SK-N-SH (cell line): ENCODE measurements around the gene TFG. TPM values are rescaled to one million over a fixed set of nuclear protein-coding genes. Genes with fewer than 3 reads are reported as not detected.
A peak's percentile ranks its signal among the peaks of the same experiment; 100 is the strongest.

Experiments
- CTCF ChIA-PET: fragments of 300-600, 350-600 bp; formaldehyde crosslinking; extraction: SDS; loops from one replicate; lab custom pipeline; 2021; lab: Yijun Ruan, JAX
- POLR2A ChIA-PET: fragments of 350-600 bp; sonication (Branson Sonifier 250); formaldehyde crosslinking; extraction: SDS; loops from one replicate; lab custom pipeline; 2020; ENCODE audit warnings: antibody characterized with exemption, inconsistent platforms; lab: Yijun Ruan, JAX
- DNase-seq: peaks from one replicate; pipeline ENCODE4 v3.0.0; 2012
- H2AFZ ChIP-seq: fragments of 200-600 bp; sonication (generic); 2 replicates; pipeline ENCODE4 v1.8.1; 2016; ENCODE audit warnings: antibody characterized with exemption, mild to moderate bottlenecking, low read depth
- H3F3A ChIP-seq: fragments of 200-600 bp; sonication (generic); replicated peaks from 2 replicates; pipeline ENCODE3; 2016; ENCODE audit warnings: antibody characterized with exemption, mild to moderate bottlenecking; ENCODE audit not compliant: insufficient read depth
- H3K27ac ChIP-seq, 2 experiments: fragments of 200-500 bp in 1 of 2; fragments of 200-600 bp in 1 of 2; sonication (Bioruptor generic) in 1 of 2; sonication (generic), shearing (Covaris generic) in 1 of 2; 2 replicates each; pipeline versions ENCODE4 v1.5.1 to v1.6.1; 2014 to 2016; ENCODE audit warnings: low read depth in 2 of 2, inconsistent platforms in 1 of 2, low read length in 1 of 2, mild to moderate bottlenecking in 1 of 2, mixed read lengths in 1 of 2
- H3K27me3 ChIP-seq: fragments of 200-600 bp; sonication (generic), shearing (Covaris generic); 2 replicates; pipeline ENCODE4 v1.6.1; 2016; ENCODE audit warnings: mixed run types; ENCODE audit not compliant: insufficient read depth
- H3K36me3 ChIP-seq, 2 experiments: fragments of 200-500 bp in 1 of 2; fragments of 200-600 bp in 1 of 2; sonication (Bioruptor generic) in 1 of 2; sonication (generic) in 1 of 2; replicated peaks in 1 of 2; 2 replicates each; pipeline versions ENCODE3 to v1.5.1; 2014 to 2016; ENCODE audit warnings: low read length in 1 of 2, mild to moderate bottlenecking in 1 of 2; ENCODE audit not compliant: insufficient read depth in 2 of 2, control insufficient read depth in 1 of 2
- H3K4me1 ChIP-seq, 2 experiments: fragments of 200-500 bp in 1 of 2; fragments of 200-600 bp in 1 of 2; sonication (Bioruptor generic) in 1 of 2; sonication (generic), shearing (Covaris generic) in 1 of 2; 2 replicates each; pipeline versions ENCODE4 v1.5.1 to v1.6.1; 2014 to 2016; ENCODE audit warnings: low read depth in 1 of 2, low read length in 1 of 2, mixed run types in 1 of 2; ENCODE audit not compliant: insufficient read depth in 2 of 2, control insufficient read depth in 1 of 2
- H3K4me2 ChIP-seq: fragments of 200-600 bp; sonication (generic), shearing (Covaris generic); 2 replicates; pipeline ENCODE4 v1.6.1; 2017; ENCODE audit warnings: mixed run types
- H3K4me3 ChIP-seq, 2 experiments: fragments of 200-500 bp in 1 of 2; fragments of 200-600 bp in 1 of 2; sonication (Bioruptor generic) in 1 of 2; sonication (generic), shearing (Covaris generic) in 1 of 2; 2 replicates each; pipeline versions ENCODE4 v1.5.1 to v1.8.1; 2014 to 2016; ENCODE audit warnings: low read depth in 2 of 2, inconsistent platforms in 1 of 2, low read length in 1 of 2, mild to moderate bottlenecking in 1 of 2, mixed read lengths in 1 of 2, moderate library complexity in 1 of 2
- H3K79me2 ChIP-seq: fragments of 200-600 bp; sonication (generic); 2 replicates; pipeline ENCODE4 v1.8.1; 2017; ENCODE audit warnings: mild to moderate bottlenecking; ENCODE audit not compliant: insufficient read depth
- H3K9ac ChIP-seq: fragments of 200-600 bp; sonication (generic); 2 replicates; pipeline ENCODE4 v1.6.1; 2017; ENCODE audit warnings: mixed run types
- H3K9me2 ChIP-seq: fragments of 200-600 bp; sonication (generic); 2 replicates; pipeline ENCODE4 v1.6.1; 2017; ENCODE audit warnings: mixed run types
- H3K9me3 ChIP-seq: fragments of 200-600 bp; sonication (generic); 2 replicates; pipeline ENCODE4 v1.6.1; 2017; ENCODE audit warnings: mixed run types, mild to moderate bottlenecking, moderate library complexity
- H4K20me1 ChIP-seq: fragments of 200-600 bp; sonication (generic); 2 replicates; pipeline ENCODE4 v1.6.1; 2017; ENCODE audit warnings: mild to moderate bottlenecking, mixed run types; ENCODE audit not compliant: insufficient read depth
- CTCF ChIP-seq: fragments of 200-600 bp; sonication (generic); IDR thresholded peaks from 2 replicates; pipeline ENCODE4 v1.6.1; 2017; ENCODE audit warnings: antibody characterized with exemption, mild to moderate bottlenecking, moderate library complexity
- EZH2phosphoT487 ChIP-seq: fragments of 200-600 bp; sonication (generic); IDR thresholded peaks from 2 replicates; pipeline ENCODE4 v1.6.1; 2017; ENCODE audit warnings: low read depth, mixed run types, mild to moderate bottlenecking, antibody characterized with exemption, moderate library complexity, borderline replicate concordance
- FOSL2 ChIP-seq: IDR thresholded peaks from 2 replicates; pipeline ENCODE4 v1.4.0; 2012; ENCODE audit warnings: low read depth, mild to moderate bottlenecking, moderate library complexity, borderline replicate concordance
- FOXJ3 ChIP-seq: sonication (generic); formaldehyde crosslinking; IDR thresholded peaks from 2 replicates; pipeline ENCODE4 v1.5.1; 2020; ENCODE audit warnings: mild to moderate bottlenecking, missing genetic modification reagents
- FOXM1 ChIP-seq: IDR thresholded peaks from 2 replicates; pipeline ENCODE4 v1.4.0; 2012; ENCODE audit warnings: low read depth, mild to moderate bottlenecking
- JUND ChIP-seq: IDR thresholded peaks from 2 replicates; pipeline ENCODE4 v1.4.0; 2012
- MAX ChIP-seq: IDR thresholded peaks from 2 replicates; pipeline ENCODE4 v1.4.0; 2012; ENCODE audit warnings: low read depth
- MXI1 ChIP-seq: IDR thresholded peaks from 2 replicates; pipeline ENCODE4 v1.6.1; 2012; ENCODE audit warnings: mild to moderate bottlenecking, low read depth, low read length, improper control_type of control experiment
- NFIC ChIP-seq: IDR thresholded peaks from 2 replicates; pipeline ENCODE4 v1.4.0; 2012; ENCODE audit warnings: borderline replicate concordance
- NRF1 ChIP-seq: IDR thresholded peaks from 2 replicates; pipeline ENCODE4 v1.6.1; 2012; ENCODE audit warnings: low read depth, mild to moderate bottlenecking, low read length
- PBX3 ChIP-seq: IDR thresholded peaks from 2 replicates; pipeline ENCODE4; 2012
- RXRA ChIP-seq: IDR thresholded peaks from 2 replicates; pipeline ENCODE4 v1.4.0; 2012; ENCODE audit warnings: low read depth, mild to moderate bottlenecking, borderline replicate concordance
- SIN3A ChIP-seq: IDR thresholded peaks from 2 replicates; pipeline ENCODE4 v1.6.1; 2012; ENCODE audit warnings: low read depth, mild to moderate bottlenecking, low read length, moderate library complexity, borderline replicate concordance
- TCF12 ChIP-seq: IDR thresholded peaks from 2 replicates; pipeline ENCODE4 v1.4.0; 2012
- USF2 ChIP-seq: fragments of 150-350 bp; IDR thresholded peaks from 2 replicates; pipeline ENCODE4 v1.6.1; 2017; ENCODE audit warnings: antibody characterized with exemption, low read length, low read depth, borderline replicate concordance
- WGBS: methylation state at CpG from one replicate; pipeline ENCODE4 v1.1.6; 2017; ENCODE audit warnings: low lambda C conversion rate; 5-methylcytosine and 5-hydroxymethylcytosine counted together
- polyA plus RNA-seq, 3 experiments: library from polyadenylated mRNA; depleted of rRNA; stranded (reverse); fragments of >200 nt; gene quantifications; 2 replicates each; pipeline ENCODE4 v1.2.3, GENCODE V29; 2012
- TF ChIP-seq, protein P1 (sequence below): IDR thresholded peaks from 2 replicates; pipeline ENCODE4 v1.6.1; 2012; ENCODE audit warnings: mild to moderate bottlenecking, low read depth, low read length, moderate library complexity

The TFG gene
- polyA plus RNA-seq, 1 of the 3 experiments (the other 2 are of a cell fraction) = 83.1 TPM

GRCh38 chr3:100761211-100761942 is 52.1 kb downstream of the TFG start:
- peak; percentile 3 for DNase-seq
- WGBS = 93% methylated on average over 1 of the region's 1 CpG
- CTCF ChIA-PET = interaction anchor here (0.8 to 3.3 kb wide), 4 partner anchors 9 to 435 kb away, joined by 3 to 13 read pairs (median 3); no protein-coding TSS in a partner anchor
- Histone ChIP-seq H3K4me1 (no peaks in the 10 kb centered on the region; a peak in 1 of 4 replicates), H3K9me3 (no peaks in the 10 kb centered on the region), H4K20me1 (no peaks in the 10 kb centered on the region), H3K27ac (no peak overlapping the region), H3K9me2 (no peaks in the 10 kb centered on the region), H3F3A (peaks cover 13% of the 10 kb centered on the region), H2AFZ (no peak overlapping the region)
- POLR2A ChIA-PET = no interaction called here
- TF ChIP-seq, protein P1, sequence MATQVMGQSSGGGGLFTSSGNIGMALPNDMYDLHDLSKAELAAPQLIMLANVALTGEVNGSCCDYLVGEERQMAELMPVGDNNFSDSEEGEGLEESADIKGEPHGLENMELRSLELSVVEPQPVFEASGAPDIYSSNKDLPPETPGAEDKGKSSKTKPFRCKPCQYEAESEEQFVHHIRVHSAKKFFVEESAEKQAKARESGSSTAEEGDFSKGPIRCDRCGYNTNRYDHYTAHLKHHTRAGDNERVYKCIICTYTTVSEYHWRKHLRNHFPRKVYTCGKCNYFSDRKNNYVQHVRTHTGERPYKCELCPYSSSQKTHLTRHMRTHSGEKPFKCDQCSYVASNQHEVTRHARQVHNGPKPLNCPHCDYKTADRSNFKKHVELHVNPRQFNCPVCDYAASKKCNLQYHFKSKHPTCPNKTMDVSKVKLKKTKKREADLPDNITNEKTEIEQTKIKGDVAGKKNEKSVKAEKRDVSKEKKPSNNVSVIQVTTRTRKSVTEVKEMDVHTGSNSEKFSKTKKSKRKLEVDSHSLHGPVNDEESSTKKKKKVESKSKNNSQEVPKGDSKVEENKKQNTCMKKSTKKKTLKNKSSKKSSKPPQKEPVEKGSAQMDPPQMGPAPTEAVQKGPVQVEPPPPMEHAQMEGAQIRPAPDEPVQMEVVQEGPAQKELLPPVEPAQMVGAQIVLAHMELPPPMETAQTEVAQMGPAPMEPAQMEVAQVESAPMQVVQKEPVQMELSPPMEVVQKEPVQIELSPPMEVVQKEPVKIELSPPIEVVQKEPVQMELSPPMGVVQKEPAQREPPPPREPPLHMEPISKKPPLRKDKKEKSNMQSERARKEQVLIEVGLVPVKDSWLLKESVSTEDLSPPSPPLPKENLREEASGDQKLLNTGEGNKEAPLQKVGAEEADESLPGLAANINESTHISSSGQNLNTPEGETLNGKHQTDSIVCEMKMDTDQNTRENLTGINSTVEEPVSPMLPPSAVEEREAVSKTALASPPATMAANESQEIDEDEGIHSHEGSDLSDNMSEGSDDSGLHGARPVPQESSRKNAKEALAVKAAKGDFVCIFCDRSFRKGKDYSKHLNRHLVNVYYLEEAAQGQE = no peak
- peak; percentile 17; the same call in 1 of the 2 replicates for TF ChIP-seq CTCF
- TF ChIP-seq, all 33 proteins: peak for 1
- no peaks in the 10 kb centered on the region for H3K27me3 ChIP-seq
- H3K79me2 ChIP-seq = no peaks in the 10 kb centered on the region
- no peak overlapping the region for H3K4me3 ChIP-seq
- no peak overlapping the region for H3K4me2 ChIP-seq
- peaks cover 0 to 10% of the 10 kb centered on the region in 2 experiments for H3K36me3 ChIP-seq
- H3K9ac ChIP-seq = no peak overlapping the region

- Histone ChIP-seq H3K79me2 (no peaks in the 10 kb centered on the region), H3F3A (peaks cover 9% of the 10 kb centered on the region), H3K9me2 (no peaks in the 10 kb centered on the region), H2AFZ (no peak overlapping the region), H3K27me3 (no peaks in the 10 kb centered on the region), H3K9ac (no peak overlapping the region), H3K4me3 (no peak overlapping the region), H3K4me1 (no peaks in the 10 kb centered on the region; a peak in 1 of 4 replicates), H3K36me3 (peaks cover 0 to 10% of the 10 kb centered on the region in 2 experiments), H3K4me2 (no peak overlapping the region), H3K27ac (no peak overlapping the region), H4K20me1 (no peaks in the 10 kb centered on the region), H3K9me3 (no peaks in the 10 kb centered on the region)
- ChIA-PET POLR2A (no interaction called here), CTCF (interaction anchor here (0.8 to 1.2 kb wide), 3 partner anchors 9 to 299 kb away, joined by 3 read pairs; no protein-coding TSS in a partner anchor)
- no peak for DNase-seq
- no peak for TF ChIP-seq FOXM1
- no peak for TF ChIP-seq JUND
- no peak for TF ChIP-seq EZH2phosphoT487
- TF ChIP-seq USF2 = no peak
- no peak for TF ChIP-seq TCF12
- no peak for TF ChIP-seq FOSL2
- TF ChIP-seq NFIC = no peak
- no peak for TF ChIP-seq SIN3A
- TF ChIP-seq NRF1 = no peak
- no peak for TF ChIP-seq PBX3
- TF ChIP-seq MAX = no peak
- no peak for TF ChIP-seq RXRA
- TF ChIP-seq MXI1 = no peak
- no peak for TF ChIP-seq FOXJ3 (CRISPR knock-in tag)
- TF ChIP-seq CTCF = no peak
Observed at GRCh38 chr3:100761951-100762350, 52.7 kb downstream of the TFG start.
